SU-DHL-6 (cell line): ENCODE results near the gene ADARB2.

Experiments used
- CTCF ChIP-seq: fragments of 200-600 bp; sonication (generic); IDR thresholded peaks from one replicate; pipeline ENCODE4 v1.5.1; 2017; ENCODE audit warnings: antibody characterized with exemption, mild to moderate bottlenecking, low read length, moderate library complexity; ENCODE audit not compliant: insufficient read depth, poor library complexity, severe bottlenecking
- EZH2phosphoT487 ChIP-seq: fragments of 200-600 bp; sonication (generic), shearing (Covaris generic); conservative IDR thresholded peaks from 2 replicates; pipeline ENCODE4 v1.6.1; 2018; ENCODE audit warnings: mild to moderate bottlenecking, antibody characterized with exemption, low read length, moderate library complexity, mixed read lengths

GRCh38 chr10:1403508-1404322, 333.6 kb downstream of the ADARB2 start:
- TF ChIP-seq CTCF, result peak; percentile 23
- no peak for TF ChIP-seq EZH2phosphoT487
